ENCODE measurements around the gene SPTBN1.

Gene SPTBN1

DNA sequence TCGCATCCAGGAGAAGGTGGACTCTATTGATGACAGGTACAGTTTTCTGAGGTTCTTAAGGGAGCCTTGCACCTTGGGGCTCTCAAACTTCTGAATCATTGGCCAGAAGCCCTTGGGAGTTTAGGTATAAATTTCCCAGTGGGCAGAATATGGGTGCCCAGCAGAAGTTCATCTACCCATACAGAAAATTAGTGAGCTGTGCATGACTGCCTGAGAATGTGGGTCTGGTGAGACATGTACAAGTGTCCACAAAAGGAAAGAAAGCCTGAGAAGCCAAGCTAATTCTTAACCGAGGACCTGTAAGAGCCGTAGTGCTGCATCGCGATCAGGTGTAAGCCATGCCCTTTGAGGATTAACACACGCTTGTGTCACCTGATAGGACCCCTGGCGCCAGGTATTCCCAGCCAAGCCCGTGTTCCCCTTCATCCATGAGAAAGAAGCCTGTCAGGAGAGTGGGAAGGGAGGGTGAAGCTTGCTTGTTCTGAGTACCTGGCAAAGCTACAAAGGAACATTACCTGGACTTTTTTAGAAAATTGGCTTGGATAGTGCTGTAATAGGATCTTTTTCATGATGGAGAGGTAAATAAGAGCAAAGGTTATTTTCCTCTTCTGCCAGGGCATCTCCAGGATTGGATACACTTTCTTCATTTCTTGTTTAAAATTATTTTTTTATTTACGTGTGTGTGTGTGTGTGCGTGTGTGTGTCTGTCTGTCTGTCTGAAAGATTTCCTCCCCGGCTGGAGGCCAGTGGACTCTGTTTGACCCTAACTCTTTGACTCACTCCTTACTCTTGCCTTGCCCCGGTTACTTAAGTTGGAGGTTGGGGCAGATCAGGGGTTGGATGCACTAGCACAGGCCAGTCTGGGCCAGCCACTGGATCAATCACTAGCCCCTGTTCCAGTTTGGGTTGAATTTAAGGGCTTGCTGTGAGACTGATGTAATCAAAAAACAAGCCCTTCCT lies 176.9 kb downstream of the SPTBN1 start:
- no peak for DNase-seq (ENCODE audit: low read depth)

DNA sequence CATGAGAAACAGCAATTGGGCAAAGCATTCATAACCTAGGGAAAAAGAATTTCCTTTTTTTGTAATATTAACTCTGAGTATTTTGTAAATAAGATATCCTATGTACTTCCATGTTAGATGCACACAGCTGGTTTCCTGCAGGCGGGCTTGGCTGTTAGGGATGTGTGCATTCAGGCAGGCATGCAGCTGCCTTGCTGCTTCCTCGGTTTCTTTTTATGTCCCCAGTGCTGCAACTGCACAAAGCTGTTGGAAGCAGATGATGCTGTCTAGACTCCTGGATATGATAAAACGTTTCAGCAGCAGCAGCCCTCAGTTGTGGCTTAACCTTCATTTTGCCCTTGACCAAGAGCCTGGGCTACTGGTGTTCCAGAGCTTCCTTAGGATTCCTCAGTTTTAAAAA lies 177.9 kb downstream of the SPTBN1 start:
- no peak for DNase-seq (ENCODE audit: low read depth)

- no peak for DNase-seq (ENCODE audit: low read depth)
Measured at GRCh38 chr2:54634564-54635511, 178.7 kb downstream of the SPTBN1 start.

GRCh38 chr2:54635554-54636152 lies 179.5 kb downstream of the SPTBN1 start:
- DNase-seq (ENCODE audit: low read depth), result no peak

DNA sequence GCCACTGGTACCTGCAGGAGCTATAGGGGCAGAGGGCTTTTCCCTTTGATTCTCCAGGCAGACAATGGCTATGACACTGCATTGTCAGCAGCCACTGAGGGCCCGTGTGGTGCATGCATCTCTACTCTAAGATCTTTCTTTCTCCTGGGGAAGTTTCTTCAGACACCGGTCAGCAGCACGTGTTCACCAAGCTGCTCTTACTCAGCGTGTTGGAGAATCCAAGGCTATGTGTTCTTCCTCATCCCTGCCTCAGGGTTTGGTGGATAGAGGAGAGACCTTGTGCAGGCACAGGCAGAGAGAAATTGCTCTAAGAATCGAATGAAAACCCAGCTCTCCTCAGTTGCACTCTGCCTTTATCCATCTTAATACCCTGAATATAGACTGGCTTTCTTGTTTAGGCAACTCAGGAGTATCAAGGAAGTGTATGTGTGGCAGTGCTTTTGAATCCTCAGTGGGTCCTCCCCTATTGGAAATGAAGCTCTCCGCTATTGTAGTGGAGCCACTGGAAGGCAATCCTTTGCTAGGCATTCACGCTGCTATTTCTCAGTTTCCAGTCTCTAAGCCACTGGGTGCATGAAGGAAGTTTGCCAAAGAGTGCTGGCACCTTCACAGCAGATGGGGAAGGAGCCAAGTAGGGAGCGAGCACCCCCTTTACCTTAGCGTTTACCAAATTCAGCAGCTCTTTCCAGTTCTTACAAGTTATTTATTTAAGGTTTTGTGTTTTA lies 180.4 kb downstream of the SPTBN1 start:
- DNase-seq (ENCODE audit: low read depth), result no peak

DNA sequence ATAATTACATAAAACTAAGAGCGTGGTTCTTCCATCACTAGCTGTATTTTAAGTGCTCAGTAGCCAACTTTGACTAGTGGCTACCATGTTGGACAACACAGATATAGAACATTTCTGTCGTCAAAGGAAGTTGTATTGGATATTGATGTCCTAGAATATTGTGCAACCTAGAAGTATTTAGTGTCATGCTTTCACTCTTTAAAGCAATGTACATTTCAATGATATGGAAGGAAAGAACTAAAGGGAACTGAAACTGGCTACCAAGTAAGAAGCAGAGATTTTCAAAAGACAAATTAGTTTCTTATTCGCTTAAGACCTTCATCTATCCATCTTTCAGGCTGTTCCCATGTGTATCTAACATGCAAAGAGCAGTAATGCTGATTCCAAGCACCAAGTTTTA lies 182.0 kb downstream of the SPTBN1 start:
- no peak for DNase-seq (ENCODE audit: low read depth)

- DNase-seq (ENCODE audit: low read depth), result no peak
Measured at GRCh38 chr2:54638774-54639187, 182.7 kb downstream of the SPTBN1 start.

DNA sequence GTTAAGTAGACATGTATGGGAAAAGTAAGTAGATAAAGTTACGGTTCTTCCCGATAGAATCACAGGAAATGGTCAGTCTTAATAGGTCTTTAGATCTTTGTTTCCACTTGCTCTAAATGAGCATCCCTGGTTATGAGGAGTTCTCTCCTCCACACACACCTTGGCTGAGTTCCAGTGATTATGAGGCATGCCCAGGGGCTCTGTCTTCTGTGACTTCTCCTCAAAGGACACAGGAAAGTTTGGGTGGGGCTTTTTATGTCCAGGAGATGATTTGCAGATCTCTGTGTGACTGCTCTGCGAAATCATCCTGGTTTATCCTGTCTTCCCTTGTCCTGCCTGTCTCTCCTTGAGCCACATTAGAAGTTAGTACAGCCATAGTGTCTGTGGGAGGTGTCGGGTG lies 183.5 kb downstream of the SPTBN1 start:
- DNase-seq (ENCODE audit: low read depth), result no peak

DNA sequence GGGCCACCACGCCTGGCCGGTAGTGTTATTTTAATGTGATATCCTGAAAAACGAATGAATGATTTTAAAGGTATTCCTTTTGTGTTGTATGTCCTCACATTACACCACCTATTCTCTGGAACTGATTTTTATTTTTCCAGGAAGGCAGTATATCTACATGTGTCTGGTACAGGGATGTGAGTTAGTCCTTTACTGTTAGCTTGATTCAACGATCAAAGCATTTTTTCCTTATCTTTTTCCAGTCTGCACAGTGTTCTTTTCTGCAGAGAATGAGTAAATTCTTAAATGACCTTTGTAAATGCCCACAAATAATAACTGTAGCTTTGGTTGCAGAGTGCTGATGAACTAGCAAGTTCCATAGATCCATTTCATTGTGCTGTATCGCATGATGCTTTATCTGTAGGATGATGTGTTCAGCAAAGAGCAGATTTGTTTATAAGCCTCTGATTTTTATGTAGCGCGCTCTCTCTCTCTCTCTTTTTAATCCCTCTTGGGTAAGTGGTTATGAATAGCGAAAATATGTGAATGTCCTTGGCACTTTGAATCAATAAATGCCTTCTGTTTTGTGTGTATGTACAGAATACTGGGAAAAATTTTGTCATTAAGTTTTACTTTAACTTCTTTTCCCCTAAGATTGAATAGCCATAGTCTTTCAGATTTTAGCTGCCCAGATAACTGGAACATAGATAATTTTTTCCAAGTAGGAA lies 184.9 kb downstream of the SPTBN1 start:
- no peak for DNase-seq (ENCODE audit: low read depth)

- no peak for DNase-seq (ENCODE audit: low read depth)
Measured at GRCh38 chr2:54641988-54642387, 185.9 kb downstream of the SPTBN1 start.

GRCh38 chr2:54642677-54643430 lies 186.7 kb downstream of the SPTBN1 start:
- DNase-seq (ENCODE audit: low read depth), result no peak

DNA sequence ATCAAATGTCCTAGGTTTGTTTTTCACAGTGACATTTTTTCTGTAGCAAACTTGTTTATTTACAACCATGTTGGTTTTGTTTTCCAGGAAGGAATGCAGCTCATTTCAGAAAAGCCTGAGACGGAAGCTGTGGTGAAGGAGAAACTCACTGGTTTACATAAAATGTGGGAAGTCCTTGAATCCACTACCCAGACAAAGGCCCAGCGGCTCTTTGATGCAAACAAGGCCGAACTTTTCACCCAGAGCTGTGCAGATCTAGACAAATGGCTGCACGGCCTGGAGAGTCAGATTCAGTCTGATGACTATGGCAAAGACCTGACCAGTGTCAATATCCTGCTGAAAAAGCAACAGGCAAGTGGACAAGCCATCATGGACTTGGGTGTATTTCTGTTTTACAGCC lies 188.1 kb downstream of the SPTBN1 start:
- DNase-seq (ENCODE audit: low read depth), result no peak

DNA sequence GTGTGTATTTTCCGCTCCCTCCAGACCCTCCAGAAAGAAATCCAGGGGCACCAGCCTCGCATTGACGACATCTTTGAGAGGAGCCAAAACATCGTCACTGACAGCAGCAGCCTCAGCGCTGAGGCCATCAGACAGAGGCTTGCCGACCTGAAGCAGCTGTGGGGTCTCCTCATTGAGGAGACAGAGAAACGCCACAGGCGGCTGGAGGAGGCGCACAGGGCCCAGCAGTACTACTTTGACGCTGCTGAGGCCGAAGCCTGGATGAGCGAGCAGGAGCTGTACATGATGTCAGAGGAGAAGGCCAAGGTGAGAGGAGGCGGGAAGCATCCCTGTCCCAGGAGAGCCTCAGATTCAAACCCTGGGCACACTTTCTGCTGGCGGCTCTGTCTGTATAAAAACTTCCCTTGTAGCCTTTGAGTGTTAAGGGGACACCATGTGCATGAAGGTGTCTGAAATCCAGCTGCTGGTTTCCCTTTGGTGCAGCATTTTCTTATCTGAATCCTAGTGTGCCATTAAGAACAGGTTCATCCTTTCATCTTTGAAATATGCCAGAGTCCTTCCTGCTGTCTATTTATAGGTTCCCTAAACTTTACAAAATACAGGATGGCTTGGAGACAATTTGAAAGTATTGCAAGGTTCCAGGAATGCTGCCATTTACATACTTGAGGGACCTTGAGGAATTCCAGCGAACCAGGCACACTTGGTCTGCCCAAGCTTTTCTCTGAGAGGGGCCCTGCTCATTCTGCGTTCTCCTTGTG lies 190.2 kb downstream of the SPTBN1 start:
- DNase-seq (ENCODE audit: low read depth), result no peak

DNA sequence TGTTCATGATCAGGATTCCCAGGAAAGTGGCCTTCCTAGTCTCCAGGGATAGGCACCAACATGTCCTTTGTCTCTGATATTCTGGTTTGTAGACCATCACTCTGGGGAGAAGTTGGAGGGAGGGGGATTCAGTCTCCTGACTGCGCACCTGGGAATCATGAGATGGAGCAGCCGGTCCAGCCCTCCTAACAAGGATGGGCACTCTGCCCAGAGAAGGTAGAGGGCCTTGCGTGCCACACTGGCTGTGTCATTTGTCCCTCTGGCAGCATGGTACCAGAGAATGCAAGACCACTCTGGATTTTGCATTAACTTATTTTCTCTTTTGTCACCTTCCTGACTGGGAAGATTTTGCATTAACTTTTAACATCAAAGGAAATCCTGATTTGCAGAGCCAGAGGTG lies 192.1 kb downstream of the SPTBN1 start:
- no peak for DNase-seq (ENCODE audit: low read depth)

DNA sequence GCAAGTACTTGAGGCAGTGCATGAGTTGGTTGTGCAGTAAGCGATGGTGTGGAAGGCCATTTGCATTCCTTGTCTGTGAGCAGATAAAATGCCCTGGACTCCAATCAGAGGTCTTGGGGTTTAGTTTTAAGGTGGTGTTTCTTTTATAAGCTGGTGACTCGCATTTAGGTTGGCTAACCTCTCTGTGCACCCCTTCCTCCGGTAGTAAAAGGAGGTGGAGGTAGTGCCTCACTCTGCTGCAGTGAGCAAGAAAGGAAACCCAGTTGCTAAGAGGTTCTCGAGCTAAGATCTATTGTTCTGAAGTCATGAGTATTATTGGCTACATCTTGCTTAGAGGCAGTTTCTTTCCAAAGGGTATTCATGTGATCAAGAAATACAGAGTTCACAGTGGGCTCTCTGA lies 193.1 kb downstream of the SPTBN1 start:
- DNase-seq (ENCODE audit: low read depth), result no peak

DNA sequence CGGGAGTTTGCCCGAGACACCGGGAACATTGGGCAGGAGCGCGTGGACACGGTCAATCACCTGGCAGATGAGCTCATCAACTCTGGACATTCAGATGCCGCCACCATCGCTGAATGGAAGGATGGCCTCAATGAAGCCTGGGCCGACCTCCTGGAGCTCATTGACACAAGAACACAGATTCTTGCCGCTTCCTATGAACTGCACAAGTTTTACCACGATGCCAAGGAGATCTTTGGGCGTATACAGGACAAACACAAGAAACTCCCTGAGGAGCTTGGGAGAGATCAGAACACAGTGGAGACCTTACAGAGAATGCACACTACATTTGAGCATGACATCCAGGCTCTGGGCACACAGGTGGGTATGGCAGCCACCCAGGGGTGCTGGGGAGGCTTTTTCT lies 193.5 kb downstream of the SPTBN1 start:
- no peak for DNase-seq (ENCODE audit: low read depth)

DNA sequence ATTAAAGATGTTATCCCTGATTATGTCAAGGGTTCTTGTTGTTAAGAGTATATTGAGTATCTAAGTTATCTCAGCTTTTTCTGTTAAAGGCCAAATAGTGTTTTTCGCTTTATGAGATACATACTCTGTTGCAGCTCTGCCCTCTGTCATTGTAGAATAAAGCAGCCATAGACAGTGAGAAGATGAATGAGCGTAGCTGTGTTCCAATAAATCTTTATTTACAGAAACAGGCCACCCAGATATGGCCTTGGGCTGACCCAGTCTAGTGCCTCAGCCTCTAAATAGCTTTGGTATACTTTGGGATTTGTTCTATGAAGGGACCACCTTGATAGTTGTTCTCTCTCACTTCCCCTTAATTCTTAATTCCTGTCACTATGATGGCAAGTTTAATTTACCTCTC lies 194.5 kb downstream of the SPTBN1 start:
- DNase-seq (ENCODE audit: low read depth), result no peak

DNA sequence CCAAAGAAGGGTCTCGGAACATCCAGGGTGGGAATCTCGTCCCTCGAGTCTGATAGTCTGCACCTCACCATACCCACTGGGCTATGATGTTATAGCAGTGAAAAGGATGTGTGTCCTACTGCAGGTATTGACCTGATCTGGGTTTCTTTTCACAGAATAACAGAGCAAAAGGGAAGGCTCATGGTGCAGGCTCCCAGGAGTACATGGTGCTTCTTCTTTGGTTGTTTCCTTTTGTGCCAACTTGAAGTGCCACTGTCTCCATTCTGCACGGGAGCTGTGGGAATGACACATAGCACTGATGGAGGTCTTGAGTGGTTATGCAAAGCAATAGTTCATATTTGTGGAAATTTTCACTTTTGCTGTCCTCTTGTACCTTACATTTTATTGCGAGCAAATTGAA lies 195.2 kb downstream of the SPTBN1 start:
- no peak for DNase-seq (ENCODE audit: low read depth)

GRCh38 chr2:54652540-54652939 lies 196.4 kb downstream of the SPTBN1 start:
- DNase-seq (ENCODE audit: low read depth), result no peak
